ENCODE data around the gene C1orf105.

DNA sequence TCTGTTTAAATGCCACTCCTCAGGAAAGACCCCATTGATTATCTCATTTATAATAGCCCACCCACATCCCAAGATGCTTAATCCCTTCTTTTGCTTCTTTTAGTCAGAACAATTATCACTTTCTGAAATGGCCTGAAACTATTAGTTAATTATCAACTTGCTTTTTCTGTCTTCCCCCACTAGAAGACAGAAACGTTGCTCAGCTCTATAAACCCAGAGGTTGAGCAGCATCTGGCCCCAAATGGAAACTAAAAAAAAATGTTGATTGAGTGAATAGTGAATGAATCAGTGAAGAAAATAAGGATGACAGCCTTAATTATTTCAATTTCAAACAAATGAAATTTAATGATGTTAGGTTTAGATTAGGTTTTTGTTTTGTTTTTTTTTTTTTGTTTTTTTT is 61.6 kb downstream of the C1orf105 start:
- TF ChIP-seq, protein P1, sequence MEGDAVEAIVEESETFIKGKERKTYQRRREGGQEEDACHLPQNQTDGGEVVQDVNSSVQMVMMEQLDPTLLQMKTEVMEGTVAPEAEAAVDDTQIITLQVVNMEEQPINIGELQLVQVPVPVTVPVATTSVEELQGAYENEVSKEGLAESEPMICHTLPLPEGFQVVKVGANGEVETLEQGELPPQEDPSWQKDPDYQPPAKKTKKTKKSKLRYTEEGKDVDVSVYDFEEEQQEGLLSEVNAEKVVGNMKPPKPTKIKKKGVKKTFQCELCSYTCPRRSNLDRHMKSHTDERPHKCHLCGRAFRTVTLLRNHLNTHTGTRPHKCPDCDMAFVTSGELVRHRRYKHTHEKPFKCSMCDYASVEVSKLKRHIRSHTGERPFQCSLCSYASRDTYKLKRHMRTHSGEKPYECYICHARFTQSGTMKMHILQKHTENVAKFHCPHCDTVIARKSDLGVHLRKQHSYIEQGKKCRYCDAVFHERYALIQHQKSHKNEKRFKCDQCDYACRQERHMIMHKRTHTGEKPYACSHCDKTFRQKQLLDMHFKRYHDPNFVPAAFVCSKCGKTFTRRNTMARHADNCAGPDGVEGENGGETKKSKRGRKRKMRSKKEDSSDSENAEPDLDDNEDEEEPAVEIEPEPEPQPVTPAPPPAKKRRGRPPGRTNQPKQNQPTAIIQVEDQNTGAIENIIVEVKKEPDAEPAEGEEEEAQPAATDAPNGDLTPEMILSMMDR (IDR thresholded peaks at IDR 0.05): no peak
- no peak for TF ChIP-seq POLR2A (IDR thresholded peaks at IDR 0.05)

Data from esophagus squamous epithelium (tissue), 4 donors.